Retinal pigment epithelial cell (primary cell): ENCODE data around the gene ACTR1B.
"Not testable (repeated sequence)": the region's sequence is repeated elsewhere in the genome, so short reads cannot be mapped to it uniquely, and the experiment has no call there.

Source experiments
- DNase-seq: peaks from one replicate; pipeline ENCODE4 v3.0.0-alpha.2; 2010; ENCODE audit warnings: low read depth
- H3K4me3 ChIP-seq: 2 replicates; pipeline ENCODE4 v1.5.1; 2011; ENCODE audit warnings: mild to moderate bottlenecking, low read length, control low read depth, moderate library complexity
- TF ChIP-seq, protein P1 (sequence below): conservative IDR thresholded peaks from 2 replicates; pipeline ENCODE4 v1.5.1; 2011; ENCODE audit warnings: low read depth, low read length, control low read depth, inconsistent platforms

Gene ACTR1B

DNA sequence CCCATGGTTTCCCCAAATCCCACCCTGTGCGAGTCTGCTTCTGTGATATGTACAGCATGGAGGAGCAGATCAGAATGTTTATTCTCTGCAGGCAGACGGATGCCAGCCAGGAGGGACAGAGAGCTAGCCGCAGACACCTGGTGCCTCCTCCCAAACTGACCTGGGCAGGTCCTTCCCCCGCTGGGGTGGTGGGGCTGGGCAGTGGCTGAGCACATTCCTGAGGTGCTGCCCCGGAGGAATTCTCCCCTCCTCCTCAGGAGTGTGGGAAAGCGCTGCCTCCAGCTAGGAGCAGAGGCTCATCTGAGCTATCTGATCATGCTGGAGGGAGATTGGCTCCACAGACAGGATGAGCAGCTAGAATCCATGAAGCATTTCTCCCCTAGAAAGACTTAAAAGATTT, 27.3 kb upstream of the ACTR1B start:
- no peak for DNase-seq
- no peak overlapping the region for H3K4me3 ChIP-seq
- TF ChIP-seq, protein P1, sequence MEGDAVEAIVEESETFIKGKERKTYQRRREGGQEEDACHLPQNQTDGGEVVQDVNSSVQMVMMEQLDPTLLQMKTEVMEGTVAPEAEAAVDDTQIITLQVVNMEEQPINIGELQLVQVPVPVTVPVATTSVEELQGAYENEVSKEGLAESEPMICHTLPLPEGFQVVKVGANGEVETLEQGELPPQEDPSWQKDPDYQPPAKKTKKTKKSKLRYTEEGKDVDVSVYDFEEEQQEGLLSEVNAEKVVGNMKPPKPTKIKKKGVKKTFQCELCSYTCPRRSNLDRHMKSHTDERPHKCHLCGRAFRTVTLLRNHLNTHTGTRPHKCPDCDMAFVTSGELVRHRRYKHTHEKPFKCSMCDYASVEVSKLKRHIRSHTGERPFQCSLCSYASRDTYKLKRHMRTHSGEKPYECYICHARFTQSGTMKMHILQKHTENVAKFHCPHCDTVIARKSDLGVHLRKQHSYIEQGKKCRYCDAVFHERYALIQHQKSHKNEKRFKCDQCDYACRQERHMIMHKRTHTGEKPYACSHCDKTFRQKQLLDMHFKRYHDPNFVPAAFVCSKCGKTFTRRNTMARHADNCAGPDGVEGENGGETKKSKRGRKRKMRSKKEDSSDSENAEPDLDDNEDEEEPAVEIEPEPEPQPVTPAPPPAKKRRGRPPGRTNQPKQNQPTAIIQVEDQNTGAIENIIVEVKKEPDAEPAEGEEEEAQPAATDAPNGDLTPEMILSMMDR = no peak

DNA sequence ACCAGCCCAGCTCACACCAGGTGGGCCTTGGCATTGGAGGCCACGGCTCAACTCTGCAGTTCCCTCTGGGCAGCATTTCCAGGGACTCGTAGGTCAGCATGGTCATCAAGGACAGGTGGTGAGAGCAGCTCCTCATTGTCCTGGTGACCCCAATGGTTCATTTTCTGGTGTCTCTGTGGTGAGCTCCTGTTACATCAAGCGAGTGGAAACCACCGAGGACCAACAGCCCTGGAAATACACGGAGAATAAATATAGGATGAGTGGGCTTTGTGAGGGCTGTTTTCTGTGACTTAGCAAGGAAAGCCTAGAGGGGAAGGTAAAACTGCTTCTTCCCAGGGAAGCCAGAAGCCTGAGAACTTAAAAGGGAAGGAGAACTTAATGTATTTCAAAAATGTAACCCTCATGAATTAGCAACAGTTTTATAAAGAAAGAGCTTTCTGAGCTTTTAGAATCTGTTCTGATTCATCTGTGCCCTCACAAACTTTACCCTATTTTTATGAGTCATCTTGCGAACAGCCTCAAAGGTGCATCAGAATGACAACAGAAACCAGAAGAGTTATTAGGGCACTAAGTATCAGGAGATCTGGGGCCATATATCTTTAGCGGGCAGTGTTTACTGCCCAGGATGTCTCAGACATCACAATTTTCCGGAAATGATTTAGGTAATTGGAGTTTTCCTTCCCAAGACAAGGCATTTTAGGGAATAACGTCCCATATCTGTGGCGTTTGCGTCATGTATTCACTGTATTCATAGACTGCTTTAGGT, 24.4 kb upstream of the ACTR1B start:
- H3K4me3 ChIP-seq = no peak overlapping the region
- TF ChIP-seq, protein P1 = no peak
- no peak for DNase-seq

DNA sequence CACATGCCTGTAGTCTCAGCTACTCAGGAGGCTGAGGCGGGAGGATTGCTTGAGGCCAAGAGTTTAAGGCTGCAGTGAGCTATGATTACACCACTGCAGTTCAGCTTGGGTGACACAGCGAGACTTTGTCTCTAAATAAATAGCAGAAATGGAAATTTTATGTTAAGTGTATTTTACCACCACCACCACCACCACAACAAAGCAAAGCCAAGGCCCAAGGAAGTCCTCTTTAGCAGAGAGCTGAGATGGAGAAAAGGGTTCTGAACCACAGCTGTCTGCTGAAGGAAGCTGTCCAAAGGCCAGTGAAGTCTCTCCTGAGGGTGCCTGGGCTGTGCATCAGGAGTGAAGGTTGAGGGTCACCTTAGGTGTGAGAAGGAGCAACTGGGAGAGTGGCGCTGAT, 23.4 kb upstream of the ACTR1B start:
- DNase-seq, H3K4me3 ChIP-seq: not testable (repeated sequence)

DNA sequence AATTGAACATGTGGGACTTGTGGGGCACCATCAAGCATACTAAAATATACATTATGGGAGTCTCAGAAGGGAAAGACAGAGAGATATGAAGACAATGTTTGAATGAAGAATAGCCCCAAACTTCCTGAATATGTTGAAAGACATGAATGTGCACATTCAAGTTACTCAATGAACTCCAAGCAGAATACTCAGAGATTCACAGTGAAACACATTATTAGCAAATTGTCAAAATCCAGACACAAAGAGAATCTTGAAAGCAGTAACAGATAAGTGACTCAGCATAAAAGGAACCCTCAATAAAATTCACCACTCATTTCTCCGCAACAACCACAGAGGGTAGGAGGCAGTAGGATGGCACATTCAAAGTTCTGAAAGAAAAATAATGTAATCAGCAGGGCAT, 14.5 kb upstream of the ACTR1B start:
- TF ChIP-seq, protein P1 = no peak
- no peak overlapping the region for H3K4me3 ChIP-seq
- no peak for DNase-seq

DNA sequence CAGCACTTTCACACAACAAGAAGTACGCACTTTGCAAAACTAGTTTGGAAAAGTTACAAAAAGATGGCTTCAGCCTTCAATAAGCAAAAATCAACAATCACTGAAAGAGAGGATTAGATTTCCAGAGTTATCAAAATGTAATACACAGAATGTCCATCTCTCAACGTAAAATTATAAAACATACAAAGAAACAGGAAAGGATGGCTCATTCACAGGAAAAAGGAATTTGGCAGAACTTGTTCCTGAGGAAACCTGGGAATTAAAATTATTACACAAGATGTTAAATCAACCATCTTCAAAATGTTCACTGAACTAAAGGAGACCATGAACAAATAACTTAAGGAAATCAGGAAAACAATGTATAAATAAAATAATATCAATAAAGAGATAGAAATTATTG, 13.6 kb upstream of the ACTR1B start:
- no peak overlapping the region for H3K4me3 ChIP-seq
- no peak for DNase-seq
- TF ChIP-seq, protein P1 = no peak

DNA sequence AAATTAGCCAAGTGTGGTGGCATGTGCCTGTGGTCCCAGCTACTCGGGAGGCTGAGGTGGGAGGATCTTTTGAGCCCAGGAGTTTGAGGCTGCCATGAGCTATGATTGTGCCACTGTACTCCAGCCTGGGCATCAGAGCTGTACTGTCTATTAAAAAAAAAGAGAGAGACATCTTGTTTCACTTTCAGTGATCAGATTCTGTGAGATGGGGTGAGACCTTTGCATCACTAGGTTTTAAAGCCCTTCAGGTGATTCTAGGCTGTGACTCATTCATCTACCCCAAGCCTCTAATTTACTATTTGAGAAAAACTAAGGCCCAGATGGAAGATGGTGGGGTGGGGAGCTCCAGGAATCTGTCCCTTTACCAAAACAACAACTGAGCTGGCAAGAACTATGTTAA, 12.8 kb upstream of the ACTR1B start:
- no peak overlapping the region for H3K4me3 ChIP-seq
- TF ChIP-seq, protein P1 = no peak
- no peak for DNase-seq

DNA sequence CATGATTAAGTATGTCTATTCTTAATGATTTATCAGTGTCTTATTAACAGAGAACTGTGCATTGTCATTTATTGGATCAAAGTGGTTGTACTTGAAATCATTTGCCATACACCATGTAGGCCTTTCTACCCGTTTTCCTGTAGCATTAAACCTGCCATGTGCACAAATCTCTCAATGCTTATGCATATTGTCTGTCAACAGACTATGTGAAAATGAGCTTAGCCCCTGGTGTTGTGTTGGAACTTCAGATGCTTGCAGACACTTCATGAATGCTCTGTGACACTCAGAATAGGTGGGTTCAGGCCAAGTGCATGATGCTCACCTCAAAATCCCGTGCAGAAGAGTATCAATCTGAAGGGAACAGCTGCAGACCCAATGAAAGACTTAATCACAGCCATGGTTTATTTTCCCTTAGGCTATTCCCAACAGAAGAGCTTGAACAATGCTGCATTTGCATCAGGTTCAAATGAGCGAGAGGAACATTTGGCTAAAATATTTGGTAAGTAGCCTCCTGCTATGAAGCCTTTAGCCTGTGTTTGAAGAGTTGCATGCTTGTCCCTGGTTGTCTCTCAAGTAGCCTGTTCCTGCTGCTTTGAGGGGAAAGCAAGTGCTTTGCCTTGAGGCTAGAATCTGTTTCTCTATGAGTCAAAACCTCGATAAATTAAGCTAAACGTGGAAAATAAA, 11.7 kb upstream of the ACTR1B start:
- no peak for DNase-seq
- TF ChIP-seq, protein P1 = no peak
- H3K4me3 ChIP-seq = no peak overlapping the region
